MM.1S (cell line): ENCODE data around the gene STAT6.

Experiments
- DNase-seq: peaks from one replicate; pipeline ENCODE4 v3.0.0-alpha.2; 2015
- H2AFZ ChIP-seq: fragments of 300-600 bp; sonication (generic); 2 replicates; pipeline ENCODE4 v1.6.0; 2016; ENCODE audit warnings: antibody characterized with exemption, low read length
- H3F3A ChIP-seq: fragments of 300-600 bp; sonication (generic); 2 replicates; pipeline ENCODE4 v1.6.1; 2016; ENCODE audit warnings: mild to moderate bottlenecking, antibody characterized with exemption, low read length, moderate library complexity, mixed read lengths; ENCODE audit not compliant: insufficient read depth
- H3K27ac ChIP-seq: fragments of 300-600 bp; sonication (generic); 2 replicates; pipeline ENCODE4 v1.5.1; 2016; ENCODE audit warnings: mild to moderate bottlenecking, low read length
- H3K27me3 ChIP-seq: fragments of 300-600 bp; sonication (generic); replicated peaks from 2 replicates; pipeline ENCODE4 v1.6.0; 2016; ENCODE audit warnings: low read length; ENCODE audit not compliant: insufficient read depth
- H3K36me3 ChIP-seq: fragments of 300-600 bp; sonication (generic); replicated peaks from 2 replicates; pipeline ENCODE4 v1.6.1; 2016; ENCODE audit warnings: mild to moderate bottlenecking, low read length, mixed read lengths; ENCODE audit not compliant: insufficient read depth
- H3K4me1 ChIP-seq: fragments of 300-600 bp; sonication (generic); 2 replicates; pipeline ENCODE4 v1.6.1; 2016; ENCODE audit warnings: low read length, mixed read lengths
- H3K4me2 ChIP-seq: fragments of 300-600 bp; sonication (generic); 2 replicates; pipeline ENCODE4 v1.6.0; 2016; ENCODE audit warnings: low read depth, low read length
- H3K4me3 ChIP-seq: fragments of 300-600 bp; sonication (generic); 2 replicates; pipeline ENCODE4 v1.5.1; 2016; ENCODE audit warnings: low read length, mixed read lengths
- H3K79me2 ChIP-seq: fragments of 300-600 bp; sonication (generic); 2 replicates; pipeline ENCODE4 v1.6.1; 2016; ENCODE audit warnings: mixed run types, low read length, mixed read lengths
- H3K9ac ChIP-seq: fragments of 300-600 bp; sonication (generic); 2 replicates; pipeline ENCODE4 v1.6.1; 2016; ENCODE audit warnings: low read length, mixed read lengths
- H3K9me2 ChIP-seq: fragments of 300-600 bp; sonication (generic); replicated peaks from 2 replicates; pipeline ENCODE4 v1.6.1; 2016; ENCODE audit warnings: mild to moderate bottlenecking, low read length, mixed read lengths; ENCODE audit not compliant: insufficient read depth
- H3K9me3 ChIP-seq: fragments of 300-600 bp; sonication (generic); replicated peaks from 2 replicates; pipeline ENCODE4 v1.6.1; 2016; ENCODE audit warnings: mild to moderate bottlenecking, low read length, mixed read lengths; ENCODE audit not compliant: insufficient read depth
- H4K20me1 ChIP-seq: fragments of 300-600 bp; sonication (generic); 2 replicates; pipeline ENCODE4 v1.6.1; 2016; ENCODE audit warnings: mild to moderate bottlenecking, low read length, moderate library complexity, mixed read lengths; ENCODE audit not compliant: insufficient read depth
- EZH2 ChIP-seq: fragments of 300-600 bp; sonication (generic); optimal IDR thresholded peaks from 2 replicates; pipeline ENCODE3; 2017; ENCODE audit warnings: low read depth, mild to moderate bottlenecking, antibody characterized with exemption, low read length, mixed read lengths
- EZH2phosphoT487 ChIP-seq: fragments of 300-600 bp; sonication (generic); IDR thresholded peaks from 2 replicates; pipeline ENCODE4 v1.6.1; 2018; ENCODE audit warnings: antibody characterized with exemption, low read length
- TF ChIP-seq, protein P1 (sequence below): fragments of 300-600 bp; sonication (generic); IDR thresholded peaks from 2 replicates; pipeline ENCODE4 v1.5.1; 2016; ENCODE audit warnings: antibody characterized with exemption, low read length, mixed read lengths

The STAT6 gene

DNA sequence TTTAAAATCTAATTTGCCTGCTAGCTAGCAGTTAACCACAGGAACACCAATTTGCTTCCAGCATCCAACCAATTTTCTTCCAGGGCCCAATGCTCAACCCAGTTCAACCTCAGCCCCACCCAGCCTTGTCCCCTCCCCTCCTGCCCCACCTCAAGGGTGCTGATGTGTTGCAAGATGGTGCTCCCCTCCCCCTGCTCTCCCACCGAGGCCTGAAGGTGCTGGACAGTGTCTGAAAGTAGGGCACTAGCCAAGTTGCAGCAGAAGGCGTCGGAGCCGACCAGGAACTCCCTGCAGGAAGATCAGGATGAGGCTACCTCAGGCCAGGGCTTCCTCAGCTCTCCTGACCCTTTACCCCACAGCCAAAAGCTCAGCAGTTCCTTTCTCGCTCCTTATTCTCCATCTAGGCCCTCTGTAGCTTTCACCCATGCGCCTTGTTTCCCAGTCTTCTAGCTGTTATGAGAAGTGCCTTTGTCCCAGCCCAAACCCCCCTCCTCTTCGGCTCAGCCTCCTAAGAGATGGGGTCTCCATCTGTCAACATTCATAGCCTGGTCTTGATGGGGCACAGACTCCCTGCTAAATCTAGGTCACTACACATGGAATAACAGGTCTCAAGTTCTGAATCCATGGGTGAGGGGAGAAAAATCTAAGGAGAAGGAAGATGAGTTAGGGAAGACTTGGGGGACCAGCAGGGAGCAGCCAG lies 3.6 kb downstream of the STAT6 start:
- Histone ChIP-seq H3K36me3 (no peaks in the 10 kb centered on the region), H3K27ac (no peak overlapping the region), H2AFZ (no peak overlapping the region), H3K4me1 (peaks cover 2% of the 10 kb centered on the region), H3K4me3 (no peak overlapping the region), H4K20me1 (no peaks in the 10 kb centered on the region), H3K9me2 (no peaks in the 10 kb centered on the region), H3K9me3 (no peaks in the 10 kb centered on the region), H3K9ac (no peak overlapping the region), H3K4me2 (no peak overlapping the region), H3K27me3 (no peaks in the 10 kb centered on the region), H3F3A (peaks cover 14% of the 10 kb centered on the region), H3K79me2 (peaks cover 12% of the 10 kb centered on the region; the same call in 1 of the 2 replicates)
- DNase-seq = no peak
- TF ChIP-seq, protein P1, sequence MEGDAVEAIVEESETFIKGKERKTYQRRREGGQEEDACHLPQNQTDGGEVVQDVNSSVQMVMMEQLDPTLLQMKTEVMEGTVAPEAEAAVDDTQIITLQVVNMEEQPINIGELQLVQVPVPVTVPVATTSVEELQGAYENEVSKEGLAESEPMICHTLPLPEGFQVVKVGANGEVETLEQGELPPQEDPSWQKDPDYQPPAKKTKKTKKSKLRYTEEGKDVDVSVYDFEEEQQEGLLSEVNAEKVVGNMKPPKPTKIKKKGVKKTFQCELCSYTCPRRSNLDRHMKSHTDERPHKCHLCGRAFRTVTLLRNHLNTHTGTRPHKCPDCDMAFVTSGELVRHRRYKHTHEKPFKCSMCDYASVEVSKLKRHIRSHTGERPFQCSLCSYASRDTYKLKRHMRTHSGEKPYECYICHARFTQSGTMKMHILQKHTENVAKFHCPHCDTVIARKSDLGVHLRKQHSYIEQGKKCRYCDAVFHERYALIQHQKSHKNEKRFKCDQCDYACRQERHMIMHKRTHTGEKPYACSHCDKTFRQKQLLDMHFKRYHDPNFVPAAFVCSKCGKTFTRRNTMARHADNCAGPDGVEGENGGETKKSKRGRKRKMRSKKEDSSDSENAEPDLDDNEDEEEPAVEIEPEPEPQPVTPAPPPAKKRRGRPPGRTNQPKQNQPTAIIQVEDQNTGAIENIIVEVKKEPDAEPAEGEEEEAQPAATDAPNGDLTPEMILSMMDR = no peak
- no peak for TF ChIP-seq EZH2
- TF ChIP-seq EZH2phosphoT487 = no peak

DNA sequence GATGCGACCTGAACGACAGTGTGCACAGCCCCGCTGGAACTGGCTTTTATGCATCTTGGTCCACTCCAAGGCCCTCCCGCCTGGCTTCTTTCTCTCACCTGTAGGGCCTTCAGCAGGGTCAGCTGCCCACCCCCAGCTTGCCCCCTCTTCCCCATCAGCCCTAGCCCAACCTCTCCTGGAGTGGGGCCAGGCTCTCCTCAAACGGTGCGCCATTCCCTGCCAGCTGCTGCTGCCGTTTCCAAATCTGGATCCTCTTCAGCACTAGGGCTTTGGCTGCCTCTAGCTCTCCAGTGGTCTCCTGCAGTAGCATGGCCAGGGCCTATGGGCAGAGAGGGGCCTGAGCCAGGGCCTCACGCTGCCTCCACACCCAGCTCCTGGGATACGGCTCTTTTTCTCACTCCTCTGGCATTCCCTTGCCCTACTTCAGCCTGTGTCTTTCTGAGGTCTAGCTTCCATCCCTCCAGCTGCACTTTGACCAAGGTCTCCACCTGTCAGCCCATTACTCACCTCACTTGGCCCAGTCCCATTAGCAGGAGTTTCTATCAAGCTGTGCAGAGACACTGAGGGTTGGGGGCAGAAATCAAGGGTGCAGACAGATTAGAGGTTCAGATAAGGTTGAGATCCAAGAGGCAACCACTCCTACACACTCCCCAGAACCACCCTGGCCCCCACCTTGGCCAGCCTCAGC lies 5.0 kb downstream of the STAT6 start:
- Histone ChIP-seq H3K36me3 (no peaks in the 10 kb centered on the region), H3K9ac (no peak overlapping the region), H4K20me1 (no peaks in the 10 kb centered on the region), H2AFZ (no peak overlapping the region), H3F3A (peaks cover 3% of the 10 kb centered on the region; the same call in 1 of the 2 replicates), H3K9me3 (no peaks in the 10 kb centered on the region), H3K27me3 (no peaks in the 10 kb centered on the region), H3K4me2 (no peak overlapping the region), H3K79me2 (peaks cover 12% of the 10 kb centered on the region; the same call in 1 of the 2 replicates), H3K4me1 (no peaks in the 10 kb centered on the region; the same call in 1 of the 2 replicates), H3K4me3 (no peak overlapping the region), H3K9me2 (no peaks in the 10 kb centered on the region), H3K27ac (no peak overlapping the region)
- TF ChIP-seq EZH2 (no peak), EZH2phosphoT487 (no peak)
- TF ChIP-seq, protein P1 = no peak
- no peak for DNase-seq

DNA sequence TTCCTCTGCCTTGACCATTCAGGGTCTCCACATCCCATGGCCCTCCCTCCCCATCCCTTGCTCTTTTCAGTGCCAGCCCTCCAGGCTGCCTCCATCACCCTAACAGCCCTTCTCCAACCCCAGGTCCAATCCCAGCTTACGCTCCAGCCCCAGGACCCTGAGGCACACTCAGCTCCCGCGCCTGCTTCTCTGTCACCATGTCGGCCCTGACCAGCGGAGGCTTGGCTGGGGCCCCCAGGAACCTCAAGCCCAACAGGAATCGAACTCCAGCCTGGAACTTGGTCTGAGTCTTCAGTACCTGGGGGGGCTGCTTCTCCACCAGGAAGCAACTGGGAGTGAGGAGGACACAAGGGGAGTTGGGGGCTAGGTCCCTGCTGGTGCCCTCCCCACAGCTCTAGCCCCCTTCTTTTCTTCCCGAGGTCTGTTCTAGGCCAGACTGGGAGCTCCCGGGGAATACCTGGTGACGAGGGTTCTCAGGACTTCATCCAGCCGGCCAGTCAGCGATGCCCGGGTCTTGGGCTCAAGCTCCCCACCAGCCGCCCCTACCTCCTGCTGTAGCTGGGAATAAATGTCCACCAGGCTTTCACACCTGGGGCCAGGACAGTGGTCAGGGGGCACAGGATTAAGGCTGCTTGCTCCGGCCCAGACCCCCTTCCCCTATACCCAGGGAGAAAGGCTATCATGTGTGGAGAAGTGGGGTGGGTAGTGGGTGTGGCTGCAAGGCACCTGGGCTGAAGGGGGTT lies 6.0 kb downstream of the STAT6 start:
- H3K9ac ChIP-seq = no peak overlapping the region
- peaks cover 7% of the 10 kb centered on the region; the same call in 1 of the 2 replicates for H3K79me2 ChIP-seq

More for the DNA sequence above, 6.0 kb downstream of the STAT6 start:
- H3K27me3 ChIP-seq = no peaks in the 10 kb centered on the region
- H3K4me3 ChIP-seq = no peak overlapping the region
- no peak overlapping the region for H3K4me2 ChIP-seq
- DNase-seq = no peak
- H3K9me2 ChIP-seq = no peaks in the 10 kb centered on the region
- no peaks in the 10 kb centered on the region for H4K20me1 ChIP-seq
- H3K4me1 ChIP-seq = no peaks in the 10 kb centered on the region; the same call in 1 of the 2 replicates
- H2AFZ ChIP-seq = no peak overlapping the region
- H3K27ac ChIP-seq = no peak overlapping the region
- H3K36me3 ChIP-seq = no peaks in the 10 kb centered on the region
- no peaks in the 10 kb centered on the region for H3K9me3 ChIP-seq
- H3F3A ChIP-seq = no peaks in the 10 kb centered on the region; the same call in 1 of the 2 replicates
- TF ChIP-seq, protein P1 = no peak
- TF ChIP-seq EZH2phosphoT487 (no peak), EZH2 (no peak)
